ENCODE measurements around the gene AP3B1. TPM values are rescaled to one million over a fixed set of nuclear protein-coding genes. Genes with fewer than 3 reads are reported as not detected.

The AP3B1 gene
- total and polyA plus RNA-seq, 2 of the 8 experiments (the other 6 are each of a cell fraction or from before 2014, with no cell fraction given) = 45.8 to 48.3 TPM

GRCh38 chr5:78283105-78283504 is 11.4 kb downstream of the AP3B1 start:
- H4K20me1 ChIP-seq (replicated peaks in 1 of 2; ENCODE audit: control insufficient read depth in 1 of 2, insufficient read depth in 2 of 2, low read length in 2 of 2) = peaks cover 5 to 15% of the 10 kb centered on the region in 2 experiments
- CTCF ChIA-PET (ENCODE audit: partially characterized antibody) = interaction anchor here (1.5 to 2.5 kb wide), 2 partner anchors 12 kb away, joined by 4 to 5 read pairs; partner anchors contain the start of gene AP3B1
- POLR2A ChIA-PET (ENCODE audit: partially characterized antibody) = no interaction called here
- TF ChIP-seq RBBP5 (IDR thresholded peaks at IDR 0.05; ENCODE audit: borderline replicate concordance, low read depth, low read length) (no peak), CHD1 (IDR thresholded peaks at IDR 0.05; ENCODE audit: low read depth, low read length) (no peak), CTBP2 (IDR thresholded peaks at IDR 0.05; ENCODE audit: borderline replicate concordance, insufficient read depth, insufficient read length, low read length) (no peak), KDM4A (IDR thresholded peaks at IDR 0.05; ENCODE audit: low read depth, low read length, severe bottlenecking) (no peak), RNF2 (IDR thresholded peaks at IDR 0.05; ENCODE audit: borderline replicate concordance, low read depth, low read length, missing control alignments, poor library complexity, severe bottlenecking) (no peak), PHF8 (conservative IDR thresholded peaks at IDR 0.05; ENCODE audit: low read depth, low read length) (no peak), POU5F1 (IDR thresholded peaks at IDR 0.05; ENCODE audit: low read depth, low read length) (no peak), SP4 (IDR thresholded peaks at IDR 0.05; ENCODE audit: low read length) (no peak), TBP (IDR thresholded peaks at IDR 0.05; ENCODE audit: low read depth, low read length) (no peak), SAP30 (IDR thresholded peaks at IDR 0.05; ENCODE audit: insufficient read depth, insufficient replicate concordance, low read length) (no peak)
- TF ChIP-seq, protein P1, sequence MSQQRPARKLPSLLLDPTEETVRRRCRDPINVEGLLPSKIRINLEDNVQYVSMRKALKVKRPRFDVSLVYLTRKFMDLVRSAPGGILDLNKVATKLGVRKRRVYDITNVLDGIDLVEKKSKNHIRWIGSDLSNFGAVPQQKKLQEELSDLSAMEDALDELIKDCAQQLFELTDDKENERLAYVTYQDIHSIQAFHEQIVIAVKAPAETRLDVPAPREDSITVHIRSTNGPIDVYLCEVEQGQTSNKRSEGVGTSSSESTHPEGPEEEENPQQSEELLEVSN (IDR thresholded peaks at IDR 0.05) = no peak

More at GRCh38 chr5:78283105-78283504, 11.4 kb downstream of the AP3B1 start:
- no peaks in the 10 kb centered on the region for H3K9me3 ChIP-seq (ENCODE audit: insufficient read depth in 2 of 2, low read depth in 1 of 2, low read length in 1 of 2)
- no peak overlapping the region for H3K4me3 ChIP-seq (ENCODE audit: extremely low read depth in 1 of 4, insufficient read depth in 2 of 4, low read depth in 3 of 4, low read length in 4 of 4)
- H2AK5ac ChIP-seq (ENCODE audit: low read depth, low read length) = no peak overlapping the region
- no peak overlapping the region for H2AFZ ChIP-seq (ENCODE audit: low read length)
- FAIRE-seq (no peak), DNase-seq (ENCODE audit: low read depth in 1 of 2, low spot score in 2 of 2) (no peak)
- H2BK20ac ChIP-seq (ENCODE audit: low read length) = no peak overlapping the region
- H3K79me1 ChIP-seq (ENCODE audit: low read depth, low read length) = peaks cover 2% of the 10 kb centered on the region; the same call in 1 of the 2 replicates
- H2BK5ac ChIP-seq (ENCODE audit: low read depth, low read length) = no peak overlapping the region
- H3K4ac ChIP-seq (replicated peaks; ENCODE audit: insufficient read length, low read depth, low read length) = no peak overlapping the region
- H4K91ac ChIP-seq (replicated peaks; ENCODE audit: insufficient read length, low read length) = no peak overlapping the region
- no peak overlapping the region for H3K4me2 ChIP-seq (ENCODE audit: insufficient read depth in 1 of 2, low read depth in 2 of 2, low read length in 2 of 2)
- H3K9ac ChIP-seq (replicated peaks in 1 of 4; ENCODE audit: extremely low read depth in 1 of 4, low read depth in 3 of 4, low read length in 3 of 4) = no peak overlapping the region
- H3K79me2 ChIP-seq (ENCODE audit: control insufficient read depth in 1 of 2, insufficient read depth in 2 of 2, low read length in 2 of 2) = peaks cover 0 to 71% of the 10 kb centered on the region in 2 experiments; a peak in 3 of 4 replicates
- no peak overlapping the region for H2BK12ac ChIP-seq (ENCODE audit: low read depth, low read length)
- H3K23me2 ChIP-seq (ENCODE audit: low read depth, low read length) = 0 out of 2 replicates have a peak, but pooled peaks cover 2% of the 10 kb centered on the region
- H2BK15ac ChIP-seq (ENCODE audit: low read length) = no peak overlapping the region
- H3K14ac ChIP-seq (ENCODE audit: insufficient read length) = no peak overlapping the region
- H3K56ac ChIP-seq (replicated peaks; ENCODE audit: insufficient read length, low read depth, low read length) = no peak overlapping the region
- no peaks in the 10 kb centered on the region for H3K27me3 ChIP-seq (replicated peaks in 1 of 4; ENCODE audit: control insufficient read depth in 3 of 4, extremely low read depth in 1 of 4, insufficient read depth in 3 of 4, low read length in 3 of 4)
- no peak overlapping the region for H2BK120ac ChIP-seq (replicated peaks; ENCODE audit: low read depth, low read length)
- no peak overlapping the region for H3K23ac ChIP-seq (ENCODE audit: insufficient read length)
- no peak overlapping the region for H3K27ac ChIP-seq (ENCODE audit: low read depth, low read length)
- H3K4me1 ChIP-seq (replicated peaks in 1 of 4; ENCODE audit: control insufficient read depth in 3 of 4, insufficient read depth in 4 of 4, low read length in 3 of 4) = no peaks in the 10 kb centered on the region
- no peak overlapping the region for H4K5ac ChIP-seq (ENCODE audit: insufficient read length, low read depth, low read length)
- H4K8ac ChIP-seq (ENCODE audit: extremely low read depth, insufficient read depth, low read length) = no peak overlapping the region
- 96% methylated on average over 4 of the region's 4 CpGs; no CpG with 5 or more reads in 1 of the 2 experiments for WGBS, 2 experiments (ENCODE audit: extremely low coverage in 1 of 2, insufficient coverage in 1 of 2, insufficient read length in 1 of 2, insufficient replicate concordance in 2 of 2, low coverage in 1 of 2, low lambda C conversion rate in 2 of 2, missing lambda C conversion rate in 1 of 2)
- no peak overlapping the region for H3K18ac ChIP-seq (ENCODE audit: extremely low read depth, low read length)
- no peaks in the 10 kb centered on the region for H3K36me3 ChIP-seq (ENCODE audit: control insufficient read depth in 2 of 4, insufficient read depth in 4 of 4, low read length in 3 of 4)

All from H1 (cell line).